Ovary (tissue), 9 donors: ENCODE measurements around the gene RNF40. TPM values are rescaled to one million over a fixed set of nuclear protein-coding genes. Genes with fewer than 3 reads are reported as not detected.

Source experiments
- DNase-seq, 5 donors: peaks; one replicate each; pipeline ENCODE4 v3.0.0-alpha.2; 2019 to 2020
- H3K27ac ChIP-seq, 2 donors: fragments of 200-600 bp; one replicate each; pipeline versions ENCODE4 v1.5.1 to v1.8.0; 2019 to 2022
- H3K27me3 ChIP-seq: fragments of 200-600 bp; one replicate; pipeline ENCODE4 v1.8.0; 2022
- H3K36me3 ChIP-seq: fragments of 200-600 bp; sonication (generic); one replicate; pipeline ENCODE4 v1.5.1; 2019
- H3K4me1 ChIP-seq: one replicate; pipeline ENCODE4 v1.8.1; 2013; ENCODE audit warnings: mild to moderate bottlenecking, moderate library complexity; ENCODE audit not compliant: insufficient read depth
- H3K4me3 ChIP-seq: fragments of 200-600 bp; sonication (generic); one replicate; pipeline ENCODE4 v1.5.1; 2017
- H3K9me3 ChIP-seq, 2 donors: fragments of 200-600 bp in 1 of 2; sonication (generic) in 1 of 2; one replicate each; pipeline versions ENCODE4 v1.5.1 to v1.8.1; 2013 to 2019; ENCODE audit warnings: mild to moderate bottlenecking in 1 of 2, moderate library complexity in 1 of 2
- CTCF ChIP-seq, 3 donors: fragments of 450-650 bp in 2 of 3; fragments of 200-600 bp in 1 of 3; IDR thresholded peaks; one replicate each; pipeline versions ENCODE4 v1.5.1 to v1.8.0; 2016 to 2022; ENCODE audit warnings: antibody characterized with exemption in 3 of 3, mild to moderate bottlenecking in 1 of 3
- EP300 ChIP-seq: sonication (generic); formaldehyde crosslinking; IDR thresholded peaks from one replicate; pipeline ENCODE4 v1.6.1; 2017; ENCODE audit warnings: antibody characterized with exemption
- POLR2A ChIP-seq: fragments of 450-650 bp; IDR thresholded peaks from one replicate; pipeline ENCODE4 v1.6.1; 2017; ENCODE audit warnings: antibody characterized with exemption, mild to moderate bottlenecking, moderate library complexity
- WGBS, 3 donors: extraction: QIAGEN DNeasy Blood & Tissue Kit in 1 of 3; methylation state at CpG; one replicate each; pipeline versions ENCODE4 v1.1.5 to v1.1.7; 2013 to 2017; 5-methylcytosine and 5-hydroxymethylcytosine counted together
- intact Hi-C, 4 donors: fragments of 100-400 bp; cut with DNase I; formaldehyde crosslinking; loops; one replicate each; pipeline versions ENCODE4 v1.11.0 to v1.15.1; 2022 to 2023
- polyA plus RNA-seq, 2 donors: library from polyadenylated mRNA; stranded (reverse); fragments of 200-250 nt in 1 of 2; fragments of 350-450 nt in 1 of 2; fragmentation: Illumina TruSeq in 1 of 2; extraction: RNeasy Lipid Tissue Mini Kit (QIAGEN cat#74804) in 1 of 2; gene quantifications; one replicate each; pipeline ENCODE4 v1.2.3, GENCODE V29; 2013 to 2014
- total RNA-seq, 7 donors: library from RNA; depleted of rRNA in 2 of 7; stranded (reverse); fragments of >200 nt in 2 of 7; fragmentation: NEBNext Ultra II Directional in 3 of 7; extraction: Animal tissue kit (Norgen Biotek cat#: 25700) in 3 of 7; gene quantifications; one replicate each; pipeline versions ENCODE4 v1.1.0 to v1.2.4, GENCODE V29; 2016 to 2023
- donor health status: DM: no; HTN: no; CAD: no; lungs with moderate emphysema.
- donor health status: DM: no; HTN: no; CAD: no.
- donor health status: Bipolar disorder and iron deficiency.
- donor health status: DM: yes; HTN: yes; CAD: no.
- donor health status: DM: no; HTN: no; CAD: no.
- donor health status: DM: yes; HTN: yes; CAD: no.

Gene RNF40
- total and polyA plus RNA-seq, 9 donors: 67.2 to 143 (median 94.3) TPM

- Histone ChIP-seq H3K9me3 (no peaks in the 10 kb centered on the region), H3K4me3 (no peak overlapping the region), H3K36me3 (no peaks in the 10 kb centered on the region), H3K27me3 (no peaks in the 10 kb centered on the region), H3K27ac (no peak overlapping the region), H3K4me1 (peaks cover 5% of the 10 kb centered on the region)
- 87 to 92% (median 89%) methylated on average over 20 of the region's 20 CpGs for WGBS, 3 donors
- DNase-seq: peak in 1 of 5 donors; percentile 11
- TF ChIP-seq POLR2A (no peak), CTCF (IDR thresholded peaks at IDR 0.05) (no peak), EP300 (no peak)
- intact Hi-C loops: no loop called here
Observed at GRCh38 chr16:30755955-30756780, 6.0 kb upstream of the RNF40 start.

- H3K36me3 ChIP-seq: no peaks in the 10 kb centered on the region
- H3K4me3 ChIP-seq: no peak overlapping the region
- WGBS, 3 donors: 91 to 93% (median 92%) methylated on average over 11 to 13 of the region's 13 CpGs
- no peak for DNase-seq
- intact Hi-C loops: no loop called here
- no peak for TF ChIP-seq EP300
- no peak for TF ChIP-seq POLR2A
- TF ChIP-seq CTCF (IDR thresholded peaks at IDR 0.05): no peak
- no peaks in the 10 kb centered on the region for H3K9me3 ChIP-seq
- no peaks in the 10 kb centered on the region for H3K27me3 ChIP-seq
- no peak overlapping the region for H3K27ac ChIP-seq
- peaks cover 6% of the 10 kb centered on the region for H3K4me1 ChIP-seq
Observed at GRCh38 chr16:30756781-30757100, 5.4 kb upstream of the RNF40 start.

GRCh38 chr16:30757316-30757715 lies 4.8 kb upstream of the RNF40 start:
- Histone ChIP-seq H3K27me3 (no peaks in the 10 kb centered on the region), H3K36me3 (no peaks in the 10 kb centered on the region), H3K27ac (no peak overlapping the region), H3K4me1 (peaks cover 6% of the 10 kb centered on the region), H3K4me3 (no peak overlapping the region), H3K9me3 (no peaks in the 10 kb centered on the region)
- intact Hi-C loops: no loop called here
- no peak for TF ChIP-seq POLR2A
- no peak for TF ChIP-seq EP300
- TF ChIP-seq CTCF (IDR thresholded peaks at IDR 0.05): no peak
- 53 to 77% (median 58%) methylated on average over 7 of the region's 7 CpGs for WGBS, 3 donors
- no peak for DNase-seq

- DNase-seq: peak in 2 of 5 donors; percentile 16 to 31
- 79 to 86% (median 82%) methylated on average over 10 of the region's 10 CpGs for WGBS, 3 donors
- intact Hi-C loops: no loop called here
- no peak for TF ChIP-seq CTCF (IDR thresholded peaks at IDR 0.05)
- no peak for TF ChIP-seq POLR2A
- no peak for TF ChIP-seq EP300
- Histone ChIP-seq H3K4me1 (peaks cover 6% of the 10 kb centered on the region), H3K4me3 (no peak overlapping the region), H3K36me3 (no peaks in the 10 kb centered on the region), H3K9me3 (no peaks in the 10 kb centered on the region), H3K27ac (no peak overlapping the region), H3K27me3 (no peaks in the 10 kb centered on the region)
Observed at GRCh38 chr16:30758988-30759491, 3.1 kb upstream of the RNF40 start.
